IMR-90 (cell line): ENCODE results near the gene NRIP2.

Experiments
- BHLHE40 ChIP-seq: fragments of 150-350 bp; IDR thresholded peaks from 2 replicates; pipeline ENCODE4 v1.6.1; 2016; ENCODE audit warnings: mild to moderate bottlenecking, low read depth, low read length
- CEBPB ChIP-seq: IDR thresholded peaks from 2 replicates; pipeline ENCODE4 v1.6.1; 2012; ENCODE audit warnings: low read depth, low read length, improper control_type of control experiment
- CHD1 ChIP-seq: IDR thresholded peaks from 2 replicates; pipeline ENCODE4 v1.6.1; 2012; ENCODE audit warnings: low read depth, low read length, improper control_type of control experiment
- CTCF ChIP-seq: conservative IDR thresholded peaks from 2 replicates; pipeline ENCODE4 v1.5.1; 2012; ENCODE audit warnings: mild to moderate bottlenecking, low read depth, low read length, improper control_type of control experiment
- ELK1 ChIP-seq: fragments of 150-350 bp; IDR thresholded peaks from 2 replicates; pipeline ENCODE4 v1.6.1; 2016; ENCODE audit warnings: low read depth, mild to moderate bottlenecking, low read length, moderate library complexity, borderline replicate concordance
- FOS ChIP-seq: fragments of 150-350 bp; IDR thresholded peaks from 2 replicates; pipeline ENCODE4 v1.6.1; 2016; ENCODE audit warnings: low read depth, low read length
- MAZ ChIP-seq: IDR thresholded peaks from 2 replicates; pipeline ENCODE4 v1.6.1; 2012; ENCODE audit warnings: low read depth, mild to moderate bottlenecking, low read length, improper control_type of control experiment, moderate library complexity, borderline replicate concordance
- MXI1 ChIP-seq: IDR thresholded peaks from 2 replicates; pipeline ENCODE4 v1.6.1; 2012; ENCODE audit warnings: low read depth, mild to moderate bottlenecking, low read length, moderate library complexity, borderline replicate concordance
- NFE2L2 ChIP-seq: fragments of 150-350 bp; IDR thresholded peaks from 2 replicates; pipeline ENCODE4 v1.6.1; 2016; ENCODE audit warnings: low read depth, mild to moderate bottlenecking, low read length
- POLR2A ChIP-seq: IDR thresholded peaks from 2 replicates; pipeline ENCODE4 v1.6.1; 2012; ENCODE audit warnings: mild to moderate bottlenecking, low read depth, low read length
- RAD21 ChIP-seq: IDR thresholded peaks from 2 replicates; pipeline ENCODE4 v1.6.1; 2012; ENCODE audit warnings: low read length, improper control_type of control experiment
- RCOR1 ChIP-seq: IDR thresholded peaks from 2 replicates; pipeline ENCODE4 v1.6.1; 2012; ENCODE audit warnings: mild to moderate bottlenecking, low read length, improper control_type of control experiment; ENCODE audit not compliant: insufficient replicate concordance
- RFX5 ChIP-seq: IDR thresholded peaks from 2 replicates; pipeline ENCODE4 v1.8.0; 2012; ENCODE audit warnings: low read depth, mild to moderate bottlenecking, low read length, moderate library complexity
- USF2 ChIP-seq: fragments of 150-350 bp; IDR thresholded peaks from 2 replicates; pipeline ENCODE4 v1.6.1; 2017; ENCODE audit warnings: mild to moderate bottlenecking, antibody characterized with exemption, low read length, low read depth

- TF ChIP-seq USF2 (no peak), CTCF (no peak), FOS (no peak), ELK1 (no peak), MAZ (no peak), RAD21 (no peak), MXI1 (no peak), RFX5 (no peak), NFE2L2 (no peak), RCOR1 (no peak), POLR2A (no peak), BHLHE40 (no peak), CHD1 (no peak), CEBPB (no peak)
Observed at GRCh38 chr12:2856051-2856450, 21.2 kb upstream of the NRIP2 start.
